Measurements from ENCODE around the gene SUSD4.

The SUSD4 gene

DNA sequence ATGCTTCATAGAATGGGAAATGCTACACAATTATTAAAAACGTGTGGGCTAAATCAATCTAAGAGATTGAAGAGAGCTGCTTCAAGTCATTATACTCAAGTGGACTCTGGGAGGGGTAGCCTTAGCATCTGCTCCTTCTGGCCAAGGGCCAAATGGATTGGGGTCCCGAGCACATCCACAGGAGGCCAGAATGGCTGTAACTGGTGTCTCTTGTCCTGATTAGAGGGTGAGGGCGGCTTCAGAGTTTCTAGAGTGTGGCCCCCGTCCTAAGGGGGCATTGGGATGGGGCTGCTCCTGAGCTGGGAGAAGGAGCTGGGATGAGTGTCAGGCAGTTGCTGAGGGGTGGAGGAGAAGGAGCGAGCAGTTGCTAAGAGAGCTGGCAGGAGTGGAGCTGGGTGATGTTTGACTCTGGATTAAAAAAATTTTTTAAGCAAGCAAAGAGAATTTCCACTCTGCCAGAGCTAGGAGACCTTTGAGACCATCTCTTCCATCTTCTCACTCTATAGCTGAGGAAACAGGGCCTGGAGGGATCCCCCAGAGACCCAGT, 149.6 kb downstream of the SUSD4 start:
- no peak for FAIRE-seq
- DNase-seq (ENCODE audit: low spot score): no peak

DNA sequence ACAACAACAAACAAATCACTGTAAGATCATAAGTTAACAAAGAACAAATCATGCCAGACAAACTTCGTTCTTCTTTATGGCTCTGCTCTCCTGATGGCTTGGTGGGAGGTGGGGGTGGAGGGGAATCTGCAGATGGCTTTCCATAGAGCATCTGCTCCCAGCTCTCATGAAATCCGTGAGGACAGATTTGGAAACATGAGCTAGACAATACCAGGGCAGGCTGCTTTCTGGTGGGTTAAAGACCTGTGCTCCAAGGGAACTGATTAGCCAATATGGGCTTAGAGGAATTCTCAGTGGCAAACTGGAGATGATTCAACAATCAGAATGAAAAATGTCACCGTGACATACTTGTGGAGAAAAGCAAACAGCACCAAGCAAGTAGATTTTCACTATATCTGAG, 151.5 kb downstream of the SUSD4 start:
- no peak for FAIRE-seq
- no peak for DNase-seq (ENCODE audit: low spot score)

DNA sequence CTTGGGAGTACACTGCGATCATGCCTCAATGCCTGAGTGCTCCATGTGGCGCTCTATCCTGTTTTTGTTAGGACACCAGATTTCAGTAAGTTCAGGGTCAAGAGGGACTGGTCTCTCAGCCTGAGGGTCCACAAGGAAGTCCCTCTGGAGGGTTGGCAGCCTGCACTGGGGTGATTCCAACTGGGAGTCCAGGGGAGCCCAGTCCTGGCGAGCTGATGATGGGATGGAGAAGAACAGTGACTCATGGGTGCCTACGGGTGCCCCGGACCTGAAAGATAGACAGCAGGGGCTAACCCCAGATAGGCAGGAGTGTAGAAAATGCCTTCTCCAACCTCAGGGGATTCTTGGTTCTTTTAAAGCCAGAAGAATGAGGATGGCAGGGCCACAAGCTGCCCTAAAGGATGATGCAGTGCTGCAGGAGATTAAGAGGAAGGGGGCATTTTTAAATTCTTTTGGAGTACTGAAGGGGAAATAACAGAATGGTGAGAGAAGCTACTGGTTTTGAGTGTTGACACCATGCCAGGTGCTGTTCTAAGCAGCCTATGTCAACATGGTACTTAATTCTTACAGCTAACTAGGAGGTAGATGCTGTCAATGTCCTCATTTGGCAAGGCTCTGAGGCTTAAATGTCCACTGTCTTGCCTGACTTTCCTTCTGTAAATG, 152.5 kb downstream of the SUSD4 start:
- FAIRE-seq (no peak), DNase-seq (ENCODE audit: low spot score) (no peak)

DNA sequence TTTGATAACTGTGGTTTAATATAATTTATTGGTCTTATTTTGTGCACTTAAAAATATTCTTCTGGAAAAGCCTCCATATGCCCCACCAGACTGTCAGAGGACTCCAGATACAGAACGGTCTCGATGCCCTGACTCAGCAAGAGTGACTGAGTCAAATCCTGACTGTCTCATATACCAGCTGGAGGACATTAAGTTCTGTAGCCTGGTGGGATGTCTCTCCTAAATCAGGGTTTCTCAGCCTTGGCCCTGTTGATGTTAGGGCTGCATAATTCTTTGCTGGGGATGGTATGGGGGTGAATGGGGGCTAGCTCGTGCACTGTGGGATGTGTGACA, 153.2 kb downstream of the SUSD4 start:
- DNase-seq (ENCODE audit: low spot score): no peak
- FAIRE-seq: no peak

DNA sequence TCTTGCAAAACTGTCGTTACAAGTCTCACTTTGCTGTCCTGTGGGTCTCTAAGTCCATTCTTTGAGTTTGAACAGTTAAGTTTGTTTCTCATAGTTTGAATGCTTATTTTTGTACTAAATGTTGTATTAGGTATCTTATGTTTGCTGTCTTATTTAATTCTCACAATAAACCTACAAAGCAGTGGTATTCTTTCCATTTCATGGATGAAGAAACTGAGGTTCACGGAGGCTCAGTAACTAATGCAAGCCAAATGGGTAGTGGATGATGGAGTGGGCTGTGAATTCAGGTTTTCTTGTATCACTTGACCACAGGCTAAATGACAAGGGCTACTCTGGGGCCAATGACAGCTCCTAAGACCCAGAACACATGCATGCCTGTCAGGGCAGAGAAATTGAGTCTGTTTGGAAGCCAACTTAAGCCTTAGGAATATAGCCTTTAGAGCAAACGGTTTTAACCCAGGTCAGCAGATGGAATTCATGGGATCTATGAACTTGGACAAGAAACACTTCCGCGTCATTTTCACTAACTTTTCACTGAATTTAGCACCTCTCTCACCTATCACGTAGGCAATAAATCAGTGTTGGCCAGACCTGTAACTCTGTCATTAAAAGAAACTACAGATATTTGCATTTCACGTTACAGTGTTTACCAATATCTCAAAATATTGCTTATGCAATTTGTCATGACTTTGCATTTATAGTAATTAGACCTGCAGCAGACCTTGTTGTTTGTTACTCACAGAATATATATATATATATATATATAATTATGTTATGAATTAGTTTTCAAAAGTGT, 153.8 kb downstream of the SUSD4 start:
- DNase-seq (ENCODE audit: low spot score): no peak
- no peak for FAIRE-seq

DNA sequence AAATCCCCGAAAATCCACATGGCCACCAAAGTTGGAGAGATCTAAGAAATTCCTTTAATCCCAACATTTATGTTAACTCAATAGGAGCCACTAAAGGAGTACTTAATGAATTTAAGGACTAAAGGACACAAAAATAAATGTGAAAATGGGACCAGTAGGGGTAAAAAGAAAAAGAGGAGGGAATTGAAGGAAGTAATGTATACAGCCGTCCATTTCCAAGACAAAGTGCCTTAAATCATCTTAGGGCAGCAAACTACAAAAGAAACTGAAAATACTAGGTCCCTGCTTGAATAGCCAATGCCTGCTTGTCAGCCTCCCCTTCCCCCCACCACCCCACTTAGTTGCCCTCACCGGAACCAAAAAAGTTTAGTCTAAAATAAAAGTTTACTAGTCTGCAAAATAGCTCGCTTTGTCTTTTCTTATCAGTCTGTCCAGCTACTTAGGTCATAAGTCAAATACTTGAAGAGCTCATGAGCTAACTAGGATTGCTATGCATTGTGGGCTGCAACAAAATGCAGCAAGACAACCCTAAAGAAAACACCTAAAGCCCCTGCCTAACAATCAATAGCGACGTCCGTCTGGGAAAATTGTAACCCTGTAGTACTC, 154.6 kb downstream of the SUSD4 start:
- no peak for DNase-seq (ENCODE audit: low spot score)
- no peak for FAIRE-seq

DNA sequence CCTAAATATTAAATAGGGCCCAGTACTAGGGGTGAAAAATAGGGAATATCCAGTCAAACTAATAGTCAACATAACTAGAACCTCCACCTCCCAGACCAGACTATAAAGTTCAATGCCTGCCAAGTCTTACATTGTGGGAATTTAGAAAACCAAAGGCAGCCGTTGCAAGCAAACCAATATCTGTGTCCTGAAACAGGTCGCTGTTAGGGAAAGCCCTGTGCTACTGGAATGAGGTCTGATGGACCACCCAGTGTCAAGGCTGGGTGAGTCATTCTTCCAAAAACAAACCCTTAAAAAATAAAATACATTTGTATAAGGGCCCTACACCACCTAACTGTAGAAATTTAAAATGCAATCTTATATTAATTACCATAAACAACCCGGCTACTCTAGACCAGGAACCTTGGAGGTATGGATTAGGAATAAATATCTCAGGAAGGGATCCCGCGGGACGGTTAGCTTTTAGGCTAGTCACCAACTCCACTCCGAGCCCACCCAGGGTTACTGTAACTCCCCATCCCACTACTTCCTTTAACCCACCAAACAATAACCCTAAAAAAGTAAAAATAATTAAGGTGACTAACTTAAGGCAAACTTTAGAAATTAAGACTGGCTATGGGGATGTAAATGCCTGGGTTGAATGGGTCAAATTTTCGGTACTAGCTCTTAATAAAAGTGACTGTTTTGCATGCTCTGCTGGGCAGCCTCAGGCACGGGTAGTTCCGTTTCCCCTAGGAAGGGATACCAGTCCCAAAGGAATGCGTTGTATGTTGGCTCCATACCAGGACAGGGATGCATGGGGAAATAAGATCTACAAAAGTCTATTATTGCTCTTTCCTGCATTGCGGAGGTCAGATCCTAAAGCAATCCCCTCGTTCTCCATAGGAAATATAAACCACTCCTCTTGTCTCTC, 155.6 kb downstream of the SUSD4 start:
- FAIRE-seq: no peak
- no peak for DNase-seq (ENCODE audit: low spot score)

DNA sequence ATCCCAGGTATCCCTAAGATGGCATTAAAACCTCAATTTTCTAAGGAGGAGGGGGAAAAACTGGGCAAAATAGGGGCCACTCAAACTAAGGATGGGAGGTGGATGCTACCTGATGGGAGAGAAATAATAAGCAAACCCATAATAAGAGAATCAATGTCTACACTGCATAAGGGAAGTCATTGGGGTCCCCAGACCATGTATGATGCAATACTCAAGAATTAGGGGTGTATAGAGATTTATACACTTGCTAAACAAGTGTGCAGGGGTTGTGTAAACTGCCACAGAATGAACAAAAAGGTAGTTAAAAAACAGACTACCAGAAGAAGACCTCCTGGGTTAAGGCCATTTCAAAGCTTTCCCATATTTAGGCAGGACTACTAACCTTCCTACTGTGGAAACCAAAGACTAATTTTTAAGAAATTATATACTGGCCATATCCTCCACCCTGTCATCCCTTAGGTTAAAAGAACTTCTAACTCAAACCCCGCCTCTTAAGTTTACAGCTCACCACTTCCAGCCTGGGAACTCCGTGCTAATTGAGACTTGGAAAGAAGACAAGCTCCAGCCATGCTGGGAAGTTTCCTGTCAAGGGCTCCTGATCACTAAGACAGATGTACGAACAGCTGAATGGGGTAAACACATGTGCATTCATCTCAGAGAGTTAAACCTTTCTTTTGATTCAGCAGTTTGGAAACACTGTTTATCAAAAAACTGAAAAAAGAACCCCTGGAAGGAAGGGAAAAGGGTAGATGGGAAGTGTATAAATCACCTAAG, 156.5 kb downstream of the SUSD4 start:
- DNase-seq (ENCODE audit: low spot score): no peak
- no peak for FAIRE-seq

DNA sequence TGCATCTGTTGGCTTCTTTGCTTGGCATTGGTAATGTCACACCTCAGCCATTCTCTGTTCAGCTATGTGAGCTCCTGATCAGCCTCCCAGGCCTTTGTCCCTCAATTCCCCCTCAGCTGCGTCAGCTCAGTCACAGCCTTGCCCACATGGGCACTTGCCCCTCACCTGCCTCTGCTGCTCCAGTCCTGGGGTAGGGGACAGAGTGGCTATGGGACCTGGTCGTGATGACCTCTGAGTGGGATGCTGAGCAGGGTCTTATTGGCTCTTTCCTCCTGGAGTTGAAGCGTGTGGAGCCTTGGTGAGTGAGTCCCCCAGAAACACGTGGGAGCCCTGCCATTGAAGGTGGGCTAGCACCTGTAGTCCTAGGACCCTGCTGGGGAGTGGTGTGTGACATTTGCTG, 159.6 kb downstream of the SUSD4 start:
- DNase-seq (ENCODE audit: low spot score) (no peak), FAIRE-seq (no peak)

DNA sequence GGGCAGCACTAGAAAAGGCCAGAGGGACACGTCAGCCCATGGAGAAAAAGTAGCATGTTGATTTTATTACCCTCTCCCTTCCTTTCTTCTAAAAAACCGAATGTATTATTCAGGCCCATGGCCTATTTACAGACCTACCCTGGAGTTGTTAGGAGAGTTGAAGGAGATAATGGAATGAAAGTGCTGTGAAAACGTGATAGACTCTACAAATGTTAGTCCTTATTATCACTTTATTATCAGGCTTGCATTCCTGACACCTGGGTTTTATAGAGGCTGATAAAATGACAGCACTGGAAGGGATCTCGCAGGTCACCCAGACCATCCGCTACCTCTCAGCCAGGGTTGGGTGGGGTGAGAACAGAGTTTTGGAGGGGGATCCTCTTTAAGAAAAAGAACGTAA, 160.3 kb downstream of the SUSD4 start:
- FAIRE-seq: no peak
- no peak for DNase-seq (ENCODE audit: low spot score)

DNA sequence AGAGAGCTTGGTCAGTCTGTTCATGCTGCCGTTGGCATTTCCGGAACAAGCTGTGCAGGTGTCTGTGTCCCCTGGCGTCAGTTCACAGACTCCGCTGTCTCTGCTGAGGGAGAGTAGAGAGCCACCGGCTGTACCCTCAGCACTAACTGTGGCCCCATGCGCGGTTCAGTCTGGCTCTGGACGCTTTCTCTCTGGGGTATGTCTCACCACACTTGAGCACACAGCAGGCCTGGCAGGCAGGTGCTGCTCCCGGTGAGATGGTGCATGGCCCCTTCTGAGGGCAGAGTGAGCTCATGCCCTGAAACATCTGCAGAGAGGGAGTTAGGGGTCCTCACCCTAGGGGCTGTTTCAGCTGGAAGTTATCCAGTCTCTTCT, 161.0 kb downstream of the SUSD4 start:
- DNase-seq (ENCODE audit: low spot score) (no peak), FAIRE-seq (no peak)

DNA sequence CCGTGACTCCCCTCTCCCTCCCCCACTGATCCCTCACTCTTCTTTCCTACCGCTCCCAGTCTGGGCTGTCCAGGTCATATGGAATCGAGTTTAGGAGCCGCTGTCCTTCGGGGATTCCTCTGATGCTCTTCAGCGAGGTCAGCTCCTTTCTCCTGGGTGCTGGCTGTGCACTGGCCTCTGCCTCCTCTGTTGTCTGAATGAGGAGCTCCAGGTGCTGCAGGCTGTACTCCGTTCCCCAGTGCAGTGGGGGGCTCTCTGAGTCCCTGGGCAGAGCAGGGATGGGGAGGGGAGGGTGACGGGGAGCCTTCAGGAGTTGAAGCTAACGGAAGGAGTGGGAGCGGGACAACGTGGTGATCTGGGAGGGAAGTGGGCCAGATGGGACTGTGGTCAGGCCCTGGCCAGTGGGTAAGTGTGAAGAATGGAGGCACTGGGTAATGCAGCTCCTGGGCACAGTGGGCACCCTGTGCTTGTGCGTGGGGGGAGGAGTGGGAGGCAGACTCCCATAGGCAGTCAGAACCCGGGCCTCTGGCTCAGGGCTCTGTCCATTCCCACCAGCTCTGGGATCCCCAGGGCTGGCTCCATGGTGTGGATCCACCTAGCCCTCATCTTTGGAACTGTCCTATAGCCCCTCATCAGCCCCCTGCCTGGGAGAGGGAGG, 161.5 kb downstream of the SUSD4 start:
- FAIRE-seq (no peak), DNase-seq (ENCODE audit: low spot score) (no peak)

DNA sequence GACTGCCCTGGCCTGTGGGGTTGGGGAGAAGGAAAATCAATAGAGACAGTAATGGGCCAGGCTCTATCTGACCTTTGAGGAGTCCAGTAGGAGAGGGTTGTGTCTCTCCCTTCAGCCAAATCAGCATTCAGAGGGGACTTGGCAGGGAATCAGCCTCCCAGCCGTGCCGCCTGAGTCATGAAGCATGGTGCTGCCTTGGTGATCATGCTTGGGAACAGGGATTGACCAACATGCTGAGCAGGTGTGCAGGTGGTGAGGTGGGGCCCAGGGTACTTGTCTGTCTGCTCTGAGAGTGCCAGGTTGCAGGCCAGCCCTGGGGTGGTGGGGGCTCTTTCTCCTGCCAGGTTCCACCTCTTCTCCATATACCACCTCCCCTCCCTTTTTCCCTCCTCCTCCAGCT, 162.0 kb downstream of the SUSD4 start:
- DNase-seq (ENCODE audit: low spot score): no peak
- FAIRE-seq: no peak

DNA sequence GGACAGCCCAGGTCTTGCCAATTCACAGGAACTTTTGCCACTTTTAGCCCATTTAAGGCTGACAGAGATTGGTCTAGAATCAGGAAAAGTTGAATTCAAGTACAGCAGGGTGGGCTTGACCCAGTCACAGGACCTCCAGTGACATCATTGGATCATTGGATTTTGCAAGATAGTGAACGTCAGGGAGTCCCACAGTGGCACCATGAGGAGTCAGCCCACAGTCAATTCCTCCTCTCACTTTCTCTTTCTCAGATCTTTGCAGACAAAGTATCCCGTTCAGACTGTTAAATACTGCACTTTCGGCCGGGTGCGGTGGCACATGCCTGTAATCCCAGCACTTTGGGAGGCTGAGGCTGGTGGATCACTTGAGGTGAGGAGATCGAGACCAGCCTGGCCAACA, 163.1 kb downstream of the SUSD4 start:
- FAIRE-seq (no peak), DNase-seq (ENCODE audit: low spot score) (no peak)

DNA sequence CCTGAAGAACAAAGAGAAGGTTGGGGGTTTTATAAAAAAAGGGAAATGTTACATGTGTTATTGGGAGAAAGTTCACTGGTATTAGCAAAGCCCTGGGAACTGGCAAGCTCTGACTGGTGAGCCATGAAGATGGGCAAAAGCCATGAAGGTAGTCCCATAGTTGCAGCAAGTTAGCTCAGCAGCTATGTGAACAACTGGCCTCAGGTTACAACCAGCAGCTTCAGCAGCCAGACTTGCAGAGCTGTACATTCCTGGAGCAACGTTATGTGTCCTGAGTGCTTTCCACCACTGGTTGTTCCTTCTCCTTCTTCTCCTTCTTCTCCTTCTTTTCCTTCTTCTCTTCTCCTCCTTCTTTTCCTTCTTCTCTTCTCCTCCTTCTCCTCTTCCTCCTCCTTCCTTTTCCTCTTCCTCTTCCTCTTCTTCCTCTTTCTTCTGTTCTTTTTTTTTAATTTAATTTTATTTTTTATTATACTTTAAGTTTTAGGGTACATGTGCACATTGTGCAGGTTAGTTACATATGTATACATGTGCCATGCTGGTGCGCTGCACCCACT, 164.8 kb downstream of the SUSD4 start:
- no peak for FAIRE-seq

DNA sequence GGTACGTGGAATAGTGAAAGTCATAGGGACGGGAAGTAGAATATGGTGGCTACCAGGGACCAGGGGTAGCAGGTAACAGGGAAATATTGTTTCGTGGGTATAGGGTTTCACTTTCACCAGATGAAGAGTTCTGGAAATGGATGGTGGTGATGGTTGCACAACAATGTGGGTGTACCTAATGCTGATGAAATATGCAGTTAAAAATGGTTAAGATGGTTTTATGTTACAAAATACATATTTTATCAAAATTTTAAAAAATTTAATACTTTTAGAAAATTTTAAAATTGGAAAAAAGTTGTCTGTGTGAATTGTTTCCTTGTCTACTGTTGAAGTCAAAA, 165.4 kb downstream of the SUSD4 start:
- no peak for DNase-seq (ENCODE audit: low spot score)
- no peak for FAIRE-seq

More for the DNA sequence above, 164.8 kb downstream of the SUSD4 start:
- DNase-seq (ENCODE audit: low spot score): no peak

DNA sequence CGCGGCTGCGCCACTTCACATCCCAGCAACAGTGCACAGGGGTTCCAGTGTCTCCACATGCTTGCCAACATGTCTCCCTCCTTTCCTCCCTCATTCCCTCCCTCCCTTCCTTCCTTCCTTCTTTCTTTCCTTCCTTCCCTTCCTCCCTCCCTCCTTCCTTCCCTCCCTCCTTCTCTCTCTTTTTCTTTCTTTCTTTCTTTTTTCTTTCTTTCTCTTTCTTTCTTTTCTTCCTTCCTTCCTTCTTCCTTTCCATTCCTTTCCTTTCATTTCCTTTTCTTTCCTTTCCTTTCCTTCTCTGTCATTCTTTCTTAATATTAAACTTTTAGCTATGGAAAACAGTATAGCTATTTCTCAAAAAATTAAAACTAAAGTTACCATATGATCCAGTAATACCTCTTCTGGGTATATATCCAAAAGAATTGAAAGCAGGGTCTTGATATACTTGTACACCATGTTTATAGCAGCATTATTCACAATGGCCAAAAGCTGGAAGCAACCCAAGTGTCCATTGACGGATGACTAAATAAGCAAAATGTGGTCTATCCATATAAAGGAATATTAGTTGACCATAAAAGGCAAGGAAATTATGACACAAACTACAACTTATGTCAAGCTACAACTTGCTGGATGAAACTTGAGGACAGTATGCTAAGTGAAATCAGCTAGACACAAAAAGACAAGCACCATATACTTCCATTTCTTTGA, 165.9 kb downstream of the SUSD4 start:
- no peak for FAIRE-seq
- no peak for DNase-seq (ENCODE audit: low spot score)

DNA sequence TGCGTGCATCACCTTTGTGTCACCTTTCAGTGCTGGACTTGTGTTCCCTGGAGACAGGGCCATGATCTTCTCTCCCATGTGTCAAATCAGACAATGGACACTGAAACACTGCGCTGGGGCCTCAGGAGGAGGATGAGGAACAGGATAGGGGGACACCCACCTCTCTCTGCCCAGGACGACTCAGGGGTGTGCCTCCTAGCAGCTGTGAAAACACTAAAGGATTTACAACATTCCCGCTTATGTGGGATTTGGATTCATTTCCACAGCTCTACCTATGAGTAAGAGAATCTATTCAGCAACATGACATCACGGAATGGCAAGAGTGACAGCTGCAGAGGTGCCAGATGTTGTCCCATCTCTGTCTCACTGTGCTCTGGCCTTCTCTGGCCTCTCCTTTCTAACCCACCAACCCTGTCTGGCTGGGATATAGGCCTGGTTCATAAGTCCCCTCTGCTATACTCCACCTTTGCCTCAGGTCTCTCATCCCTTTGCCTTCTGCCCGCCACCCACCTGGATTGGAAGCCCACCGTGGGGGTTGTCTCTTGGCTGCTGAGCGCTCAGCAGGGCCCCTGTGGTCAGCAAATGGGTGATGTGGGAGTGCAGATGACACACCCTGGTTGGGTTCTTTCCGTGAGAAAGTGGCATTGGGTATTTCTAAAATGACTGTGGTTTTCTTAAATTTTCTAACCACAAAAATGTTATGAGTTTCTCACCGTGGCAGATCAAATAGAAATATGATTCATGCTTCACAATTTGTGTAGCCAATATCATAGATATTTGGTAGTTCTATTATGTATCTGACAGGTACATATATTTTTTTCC, 173.9 kb downstream of the SUSD4 start:
- FAIRE-seq: no peak

DNA sequence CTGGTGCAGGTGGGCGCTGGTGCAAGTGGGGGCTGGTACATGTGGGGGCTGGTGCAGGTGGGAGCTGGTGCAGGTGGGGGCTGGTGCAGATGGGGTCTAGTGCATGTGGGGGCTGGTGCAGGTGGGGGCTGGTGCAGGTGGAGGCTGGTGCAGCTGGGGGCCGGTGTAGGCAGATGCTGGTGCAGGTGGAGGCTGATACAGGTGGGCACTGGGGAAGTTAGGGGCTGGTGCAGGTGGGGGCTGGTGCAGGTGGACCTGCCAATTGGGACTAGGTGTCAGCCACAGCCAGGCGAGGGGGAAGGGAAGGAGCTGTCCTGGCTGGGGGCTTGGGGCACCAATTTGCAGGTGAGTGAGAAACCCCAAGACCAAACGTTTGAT, 174.5 kb downstream of the SUSD4 start:
- no peak for FAIRE-seq
- DNase-seq (ENCODE audit: low spot score): no peak

More for the DNA sequence above, 173.9 kb downstream of the SUSD4 start:
- peak; percentile 88 for DNase-seq (ENCODE audit: low spot score)

Data from urothelium cell line (cell line).